OCI-LY7 (cell line): Measurements from ENCODE around the gene HTRA2. TPM values are rescaled to one million over a fixed set of nuclear protein-coding genes. Genes with fewer than 3 reads are reported as not detected.

Source experiments
- BruUV-seq: library from RNA; stranded (reverse); fragments of 400-500 nt; replicated peaks from 2 replicates; lab custom pipeline; 2021; lab: Mats Ljungman, UMichigan
- CTCF ChIA-PET: fragments of 300-600 bp; sonication (Branson Sonifier 250); formaldehyde crosslinking; loops from one replicate; lab custom pipeline; 2022; ENCODE audit warnings: antibody characterized with exemption; ENCODE audit not compliant: unreplicated experiment; lab: Charles Lee
- POLR2A ChIA-PET: fragments of 300-600 bp; sonication (Branson Sonifier 250); formaldehyde crosslinking; loops from one replicate; lab custom pipeline; 2022; ENCODE audit warnings: antibody characterized with exemption; lab: Charles Lee
- DNase-seq: peaks from one replicate; pipeline ENCODE4 v3.0.0-alpha.2; 2015; ENCODE audit warnings: low spot score
- H2AFZ ChIP-seq: fragments of 200-600 bp; sonication (generic), shearing (Covaris generic); 2 replicates; pipeline ENCODE4 v1.6.1; 2014; ENCODE audit warnings: mild to moderate bottlenecking, antibody characterized with exemption, low read length, moderate library complexity
- H3K27ac ChIP-seq: fragments of 200-600 bp; sonication (generic); 2 replicates; pipeline ENCODE4 v1.5.1; 2014; ENCODE audit warnings: mixed run types, low read depth, mild to moderate bottlenecking, moderate library complexity, low read length, inconsistent platforms; ENCODE audit not compliant: poor library complexity, severe bottlenecking
- H3K36me3 ChIP-seq: fragments of 200-600 bp; sonication (generic); 2 replicates; pipeline ENCODE4 v1.6.1; 2014; ENCODE audit warnings: mild to moderate bottlenecking, antibody characterized with exemption, low read length, moderate library complexity, mixed read lengths; ENCODE audit not compliant: insufficient read depth
- H3K4me1 ChIP-seq: fragments of 200-600 bp; sonication (generic); 2 replicates; pipeline ENCODE4 v1.5.1; 2014; ENCODE audit warnings: mild to moderate bottlenecking, low read length; ENCODE audit not compliant: insufficient read depth, poor library complexity, severe bottlenecking
- H3K4me2 ChIP-seq: fragments of 200-600 bp; sonication (generic); 2 replicates; pipeline ENCODE4 v1.6.1; 2014; ENCODE audit warnings: mild to moderate bottlenecking, low read length
- H3K4me3 ChIP-seq: fragments of 200-600 bp; sonication (generic); 2 replicates; pipeline ENCODE4 v1.5.1; 2014; ENCODE audit warnings: mild to moderate bottlenecking, low read depth, low read length; ENCODE audit not compliant: poor library complexity, severe bottlenecking
- H3K79me2 ChIP-seq: fragments of 200-600 bp; sonication (generic); 2 replicates; pipeline ENCODE4 v1.6.1; 2016; ENCODE audit warnings: low read depth, mild to moderate bottlenecking, low read length, moderate library complexity, mixed read lengths; ENCODE audit not compliant: insufficient read depth
- H3K9me2 ChIP-seq: fragments of 200-600 bp; sonication (generic); 2 replicates; pipeline ENCODE4 v1.6.1; 2016; ENCODE audit warnings: mild to moderate bottlenecking, low read length, mixed read lengths; ENCODE audit not compliant: insufficient read depth
- H3K9me3 ChIP-seq: fragments of 200-600 bp; sonication (generic); 2 replicates; pipeline ENCODE4 v1.6.1; 2014; ENCODE audit warnings: mild to moderate bottlenecking, mixed run types, low read length, mixed read lengths
- H4K20me1 ChIP-seq: fragments of 200-600 bp; sonication (generic); 2 replicates; pipeline ENCODE4 v1.6.1; 2014; ENCODE audit warnings: mild to moderate bottlenecking, antibody characterized with exemption, low read length, moderate library complexity, mixed read lengths; ENCODE audit not compliant: insufficient read depth
- CTCF ChIP-seq: fragments of 200-600 bp; sonication (generic); conservative IDR thresholded peaks from 2 replicates; pipeline ENCODE4 v1.5.1; 2014; ENCODE audit warnings: mild to moderate bottlenecking, antibody characterized with exemption, low read length, moderate library complexity, mixed read lengths
- EZH2phosphoT487 ChIP-seq: fragments of 200-600 bp; sonication (generic); IDR thresholded peaks from 2 replicates; pipeline ENCODE4 v1.6.1; 2018; ENCODE audit warnings: low read depth, borderline replicate concordance, mild to moderate bottlenecking, mixed run types, antibody characterized with exemption, low read length, moderate library complexity, mixed read lengths
- intact Hi-C: fragments of 100-400 bp; cut with micrococcal nuclease; formaldehyde crosslinking; loops from one replicate; pipeline ENCODE4 v1.10.0; 2022; ENCODE audit not compliant: unreplicated experiment
- total RNA-seq, 2 experiments: library from RNA; depleted of rRNA in 1 of 2; stranded (reverse); fragments of >200 nt in 1 of 2; shearing (Covaris generic) in 1 of 2; gene quantifications; 2 replicates each; pipeline ENCODE4 v1.2.3, GENCODE V29; 2014 to 2022

The HTRA2 gene
- total RNA-seq, 2 experiments from 2014 or later: 50.7 to 54.8 TPM

GRCh38 chr2:74504591-74504990 lies 25.1 kb upstream of the HTRA2 start:
- no peak overlapping the region for H2AFZ ChIP-seq
- TF ChIP-seq EZH2phosphoT487: no peak
- no peak for TF ChIP-seq CTCF
- H3K36me3 ChIP-seq: peaks cover 15% of the 10 kb centered on the region
- POLR2A ChIA-PET: no interaction called here
- no TSS peak for BruUV-seq
- DNase-seq: no peak
- CTCF ChIA-PET: interaction anchor here (0.7 to 1.0 kb wide), 2 partner anchors 26 to 111 kb away, joined by 3 read pairs; no protein-coding TSS in a partner anchor
- no peak overlapping the region for H3K4me3 ChIP-seq
- H3K4me1 ChIP-seq: peaks cover 25% of the 10 kb centered on the region
- no peaks in the 10 kb centered on the region for H4K20me1 ChIP-seq
- intact Hi-C loops: no loop called here
- no peaks in the 10 kb centered on the region for H3K9me2 ChIP-seq
- peaks cover 5% of the 10 kb centered on the region; the same call in 1 of the 2 replicates for H3K79me2 ChIP-seq
- no peaks in the 10 kb centered on the region for H3K9me3 ChIP-seq
- no peak overlapping the region for H3K27ac ChIP-seq
- H3K4me2 ChIP-seq: no peak overlapping the region

- Histone ChIP-seq H3K9me3 (no peaks in the 10 kb centered on the region), H3K4me3 (no peak overlapping the region), H3K27ac (no peak overlapping the region), H4K20me1 (no peaks in the 10 kb centered on the region), H2AFZ (no peak overlapping the region), H3K9me2 (no peaks in the 10 kb centered on the region), H3K4me2 (peak overlapping the region; percentile 96), H3K79me2 (peaks cover 5% of the 10 kb centered on the region; the same call in 1 of the 2 replicates), H3K4me1 (peaks cover 25% of the 10 kb centered on the region), H3K36me3 (peaks cover 15% of the 10 kb centered on the region)
- ChIA-PET POLR2A (interaction anchor here (1.0 kb wide), 1 partner anchor 73 kb away, joined by 3 read pairs; no protein-coding TSS in a partner anchor), CTCF (no interaction called here)
- BruUV-seq: no TSS peak
- intact Hi-C loops: no loop called here
- TF ChIP-seq CTCF: no peak
- no peak for TF ChIP-seq EZH2phosphoT487
- no peak for DNase-seq
These were observed 24.1 kb upstream of the HTRA2 start for GRCh38 chr2:74505448-74506246.
